ENCODE measurements around the gene REXO5.
"Not testable (repeated sequence)": the region's sequence is repeated elsewhere in the genome, so short reads cannot be mapped to it uniquely, and the experiment has no call there.

REXO5 gene, protein sequence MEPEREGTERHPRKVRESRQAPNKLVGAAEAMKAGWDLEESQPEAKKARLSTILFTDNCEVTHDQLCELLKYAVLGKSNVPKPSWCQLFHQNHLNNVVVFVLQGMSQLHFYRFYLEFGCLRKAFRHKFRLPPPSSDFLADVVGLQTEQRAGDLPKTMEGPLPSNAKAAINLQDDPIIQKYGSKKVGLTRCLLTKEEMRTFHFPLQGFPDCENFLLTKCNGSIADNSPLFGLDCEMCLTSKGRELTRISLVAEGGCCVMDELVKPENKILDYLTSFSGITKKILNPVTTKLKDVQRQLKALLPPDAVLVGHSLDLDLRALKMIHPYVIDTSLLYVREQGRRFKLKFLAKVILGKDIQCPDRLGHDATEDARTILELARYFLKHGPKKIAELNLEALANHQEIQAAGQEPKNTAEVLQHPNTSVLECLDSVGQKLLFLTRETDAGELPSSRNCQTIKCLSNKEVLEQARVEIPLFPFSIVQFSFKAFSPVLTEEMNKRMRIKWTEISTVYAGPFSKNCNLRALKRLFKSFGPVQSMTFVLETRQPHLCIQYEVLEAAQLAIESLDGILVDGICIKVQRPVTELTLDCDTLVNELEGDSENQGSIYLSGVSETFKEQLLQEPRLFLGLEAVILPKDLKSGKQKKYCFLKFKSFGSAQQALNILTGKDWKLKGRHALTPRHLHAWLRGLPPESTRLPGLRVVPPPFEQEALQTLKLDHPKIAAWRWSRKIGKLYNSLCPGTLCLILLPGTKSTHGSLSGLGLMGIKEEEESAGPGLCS

DNA sequence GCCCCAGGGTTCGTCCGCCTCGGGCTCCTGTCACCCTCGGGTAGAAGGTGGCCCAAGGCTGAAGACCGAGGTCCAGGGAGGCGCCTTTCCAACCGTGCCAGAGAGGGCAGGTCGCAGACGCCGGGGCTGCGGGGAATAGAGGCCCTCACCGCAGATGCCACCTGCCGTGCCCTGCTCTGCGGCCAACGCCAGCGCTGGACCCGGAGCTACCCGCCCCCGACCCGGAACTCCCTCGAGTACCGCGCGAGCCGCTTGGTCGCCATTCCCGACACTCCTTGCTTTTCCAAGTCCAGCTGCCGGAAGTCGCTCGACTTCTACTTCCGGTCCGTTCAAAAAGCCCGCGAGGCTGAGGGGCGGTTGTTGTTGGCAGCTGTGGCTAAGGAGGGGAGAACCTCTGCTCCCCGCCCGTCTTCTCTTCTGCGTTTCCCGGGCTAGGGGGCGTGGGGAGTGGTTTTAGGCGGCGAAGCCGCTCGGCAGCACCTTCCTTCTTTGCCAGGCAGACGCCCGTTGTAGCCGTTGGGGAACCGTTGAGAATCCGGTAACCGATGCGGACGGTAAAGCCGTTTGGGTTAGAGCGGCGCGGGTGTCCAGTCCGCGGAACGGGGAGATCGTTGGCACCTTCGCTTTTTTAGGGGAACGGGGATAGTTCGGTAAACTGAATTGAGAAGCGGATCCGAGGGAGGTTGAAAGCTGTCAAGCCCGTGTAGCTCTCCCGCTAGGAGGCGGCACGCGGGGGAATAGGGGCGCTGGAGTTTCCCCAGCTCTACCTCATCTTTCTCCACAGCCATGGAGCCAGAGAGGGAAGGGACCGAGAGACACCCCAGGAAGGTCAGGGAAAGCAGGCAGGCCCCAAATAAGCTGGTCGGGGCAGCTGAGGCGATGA lies at the start of gene REXO5, which contains the start of gene ERI2:
TSS of gene REXO5 (plus strand) at position 360 of the 883 bp plus-strand sequence. CDS start at position 787, 427 bp downstream.
TSS of gene ERI2 (minus strand) at position 305 of the 883 bp plus-strand sequence. CDS start at position 263, 42 bp downstream.
- DNase-seq: peak; percentile 91

- no peak for DNase-seq
Measured at GRCh38 chr16:20760346-20760745, 46.0 kb upstream of the REXO5 start.

- no peak for DNase-seq
Measured at GRCh38 chr16:20761175-20761574, 45.2 kb upstream of the REXO5 start.

GRCh38 chr16:20762404-20763123 lies 43.8 kb upstream of the REXO5 start:
- no peak for DNase-seq

GRCh38 chr16:20763461-20764232 lies 42.7 kb upstream of the REXO5 start, which contains the start of gene ACSM3:
Gene ACSM3 (plus strand): TSS chr16:20764014. CDS start chr16:20770035, 6,021 bp downstream.
- DNase-seq: peak; percentile 27

DNA sequence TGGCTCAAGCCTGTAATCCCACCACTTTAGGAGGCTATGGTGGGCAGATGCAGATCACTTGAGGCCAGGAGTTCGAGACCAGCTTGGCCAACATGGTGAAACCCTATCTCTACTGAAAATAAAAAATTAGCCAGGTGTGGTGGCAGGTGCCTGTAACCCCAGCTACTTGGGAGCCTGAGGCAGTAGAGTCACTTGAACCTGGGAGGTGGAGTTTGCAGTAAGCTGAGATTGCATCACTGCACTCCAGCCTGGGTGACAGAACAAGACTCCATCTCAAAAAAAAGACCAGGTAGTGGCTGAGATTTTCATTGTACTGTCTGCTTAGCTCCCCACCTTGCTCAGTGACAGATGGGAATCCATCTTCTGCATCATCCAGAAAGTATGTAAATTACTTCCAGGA lies 41.9 kb upstream of the REXO5 start:
- DNase-seq: not testable (repeated sequence)

GRCh38 chr16:20765732-20766131 lies 40.6 kb upstream of the REXO5 start:
- no peak for DNase-seq

- DNase-seq: no peak
Measured at GRCh38 chr16:20766294-20766693, 40.0 kb upstream of the REXO5 start.

DNA sequence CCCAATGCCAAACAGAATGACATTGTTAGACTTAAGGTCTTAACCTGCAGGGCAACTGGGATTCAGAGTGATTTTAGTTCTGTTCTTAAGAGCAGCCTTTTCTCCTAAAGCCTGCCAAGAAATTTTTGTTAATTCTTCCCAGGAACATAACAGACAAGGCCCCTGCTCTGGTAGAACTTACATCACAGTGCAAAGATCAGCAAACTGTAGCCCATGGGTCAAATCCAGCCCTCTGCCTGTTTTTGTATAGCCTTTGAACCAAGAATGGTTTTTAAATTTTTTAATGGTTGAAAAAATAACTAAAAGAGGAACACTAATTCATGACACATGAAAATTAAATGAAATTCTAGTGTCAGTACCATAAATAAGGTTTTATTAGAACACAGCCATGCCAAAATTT lies 38.8 kb upstream of the REXO5 start:
- DNase-seq: no peak

DNA sequence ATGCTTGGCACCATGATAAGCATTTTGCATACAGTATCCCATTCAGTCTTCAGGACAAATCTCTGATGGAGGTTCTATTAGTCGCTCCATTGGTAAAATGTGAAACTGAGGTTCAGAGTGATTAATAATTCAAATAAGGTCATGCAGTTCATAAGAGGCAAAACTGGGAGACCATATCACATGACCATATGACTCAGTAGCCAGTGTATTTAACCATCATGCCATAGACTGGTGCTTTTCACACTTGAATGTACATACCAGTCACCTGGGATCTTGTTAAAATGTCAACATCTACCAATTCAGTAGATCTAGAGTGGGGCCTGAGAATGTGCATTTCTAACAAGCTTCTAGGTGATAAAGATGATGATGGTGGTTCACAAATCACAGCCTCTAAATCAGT lies 38.2 kb upstream of the REXO5 start:
- DNase-seq: no peak

GRCh38 chr16:20768818-20769217 lies 37.5 kb upstream of the REXO5 start:
- no peak for DNase-seq

DNA sequence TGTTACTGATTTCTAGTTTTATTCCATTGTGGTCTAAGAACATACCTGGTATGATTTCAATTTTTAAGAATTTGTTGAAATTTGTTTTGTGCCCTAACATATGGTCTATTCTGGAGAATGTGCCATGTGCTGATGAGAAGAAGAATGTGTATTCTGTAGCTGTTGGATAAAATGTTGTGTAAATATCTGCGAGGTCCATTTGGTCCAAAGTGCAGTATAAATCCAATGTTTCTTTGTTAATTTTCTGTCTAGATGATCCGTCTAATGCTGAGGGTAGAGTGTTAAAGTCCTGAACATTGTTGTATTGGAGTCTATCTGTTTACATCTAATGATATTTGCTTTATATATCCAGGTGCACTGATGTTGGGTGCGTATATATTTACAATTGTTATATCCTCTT lies 32.6 kb upstream of the REXO5 start:
- DNase-seq: no peak

DNA sequence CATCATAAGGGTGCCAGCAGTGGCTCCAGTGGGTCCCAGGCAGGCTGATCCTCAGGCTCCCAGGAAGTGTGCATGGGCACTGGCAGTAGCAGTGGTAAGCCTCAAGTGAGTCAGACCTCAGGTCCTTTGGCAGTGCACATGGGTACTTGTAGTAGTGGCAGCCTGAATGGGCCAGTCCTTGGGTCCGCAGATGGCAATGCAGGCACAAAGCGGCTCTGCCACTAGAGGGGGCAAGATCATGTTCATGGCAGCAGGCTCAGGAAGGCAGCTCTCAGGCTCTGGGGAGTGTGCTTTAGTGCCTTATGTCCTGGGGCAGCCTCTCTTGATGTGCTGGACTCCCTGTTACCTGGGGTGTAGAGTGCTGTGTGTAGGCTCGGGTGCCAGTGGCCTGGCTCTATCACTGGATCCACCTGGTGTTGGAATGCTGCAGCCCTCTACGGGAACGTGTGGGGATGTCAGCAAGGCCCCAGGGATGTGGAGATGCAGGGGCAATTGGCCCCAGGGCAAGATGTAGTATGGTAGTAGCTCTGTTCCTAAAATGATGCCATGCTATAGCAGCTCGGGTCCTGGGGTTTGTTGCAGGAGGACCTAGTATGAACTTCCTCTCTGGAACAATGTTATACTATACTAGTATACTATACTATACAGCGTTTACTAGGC lies 31.5 kb upstream of the REXO5 start:
- DNase-seq: peak; percentile 40

- no peak for DNase-seq
Measured at GRCh38 chr16:20781697-20782096, 24.6 kb upstream of the REXO5 start.

- no peak for DNase-seq
Measured at GRCh38 chr16:20782470-20782869, 23.9 kb upstream of the REXO5 start.

DNA sequence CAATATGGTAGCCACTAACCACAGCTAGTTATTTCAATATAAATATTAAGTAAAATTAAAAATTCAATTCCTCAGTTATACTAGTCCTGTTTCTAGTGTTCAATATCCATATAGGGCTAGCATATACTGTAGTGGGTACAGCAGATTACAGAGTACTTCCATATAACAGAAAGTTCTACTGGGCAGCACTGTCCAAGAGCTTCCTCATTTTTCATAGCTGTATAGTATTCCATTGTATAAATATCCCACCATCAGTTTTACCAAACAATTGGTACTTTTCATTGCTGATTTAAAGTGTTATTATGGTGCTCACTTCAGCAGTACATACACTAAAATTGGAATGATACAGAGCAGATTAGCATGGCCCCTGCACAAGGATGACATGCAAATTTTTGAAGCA lies 22.1 kb upstream of the REXO5 start:
- DNase-seq: no peak

GRCh38 chr16:20789130-20789529 lies 17.2 kb upstream of the REXO5 start:
- no peak for DNase-seq

DNA sequence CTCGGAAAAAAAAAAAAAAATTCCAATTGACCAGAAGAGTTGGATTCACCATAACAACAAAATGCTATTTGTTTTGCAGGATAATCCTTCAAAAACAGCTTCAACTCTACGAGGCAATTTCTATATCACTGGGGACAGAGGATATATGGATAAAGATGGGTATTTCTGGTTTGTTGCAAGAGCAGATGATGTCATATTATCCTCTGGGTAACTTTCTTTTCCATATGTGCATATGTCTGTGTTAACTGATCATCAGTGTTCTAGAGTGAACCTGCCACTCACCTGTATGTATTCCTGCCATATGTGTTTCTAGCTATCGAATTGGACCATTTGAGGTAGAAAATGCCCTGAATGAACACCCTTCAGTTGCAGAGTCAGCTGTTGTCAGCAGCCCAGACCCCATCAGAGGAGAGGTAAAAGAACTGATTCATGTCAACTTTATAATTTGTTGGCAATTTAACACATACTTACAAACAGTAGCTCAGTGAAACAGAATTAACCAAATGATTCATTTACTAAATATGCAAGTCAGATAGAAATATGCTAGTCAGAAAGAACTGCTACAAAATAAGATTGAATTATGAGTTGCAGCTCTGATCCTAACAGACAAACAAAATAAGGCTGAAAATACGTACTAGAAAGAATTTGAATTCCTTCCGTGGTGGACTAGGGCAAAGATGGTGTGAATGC lies 14.3 kb upstream of the REXO5 start:
- DNase-seq: no peak

- DNase-seq: no peak
Measured at GRCh38 chr16:20798364-20798763, 8.0 kb upstream of the REXO5 start.

DNA sequence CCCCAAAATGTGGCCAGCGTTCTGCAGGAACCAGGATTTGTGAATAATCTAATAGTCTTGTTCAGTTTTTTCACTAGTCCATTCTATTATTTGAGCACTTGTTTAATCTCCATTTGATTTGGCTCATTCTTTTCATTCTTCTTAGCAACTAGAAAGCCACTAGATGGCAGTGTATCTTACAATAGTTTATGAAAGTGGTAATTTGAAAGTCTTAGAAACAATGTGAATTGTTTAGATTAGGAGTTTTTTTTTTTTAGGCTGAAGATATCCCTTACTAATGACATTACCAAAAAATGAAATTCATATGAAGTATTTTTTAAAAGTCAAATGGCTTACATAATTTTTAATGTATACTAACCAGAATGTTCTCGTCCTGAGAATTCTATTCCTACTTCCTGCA lies 6.7 kb upstream of the REXO5 start:
- DNase-seq: peak; percentile 15
